Left forelimb (tissue), 1 donor: Measurements from ENCODE around the gene SGMS1.
"Not testable (repeated sequence)": the region's sequence is repeated elsewhere in the genome, so short reads cannot be mapped to it uniquely, and the experiment has no call there.

Source experiments
- DNase-seq: peaks from one replicate; pipeline ENCODE4 v3.0.0-alpha.2; 2018; ENCODE audit warnings: low spot score

The SGMS1 gene

GRCh38 chr10:50536617-50537240 lies 87.0 kb downstream of the SGMS1 start:
- no peak for DNase-seq

- DNase-seq = not testable (repeated sequence)
Measured at GRCh38 chr10:50534748-50535376, 88.9 kb downstream of the SGMS1 start.

- DNase-seq = no peak
Measured at GRCh38 chr10:50533296-50533695, 90.5 kb downstream of the SGMS1 start.

GRCh38 chr10:50531388-50532077 lies 92.2 kb downstream of the SGMS1 start:
- DNase-seq = no peak

GRCh38 chr10:50529660-50530059 lies 94.1 kb downstream of the SGMS1 start:
- no peak for DNase-seq

GRCh38 chr10:50528206-50528605 lies 95.5 kb downstream of the SGMS1 start:
- no peak for DNase-seq

GRCh38 chr10:50527442-50528043 lies 96.2 kb downstream of the SGMS1 start:
- no peak for DNase-seq

GRCh38 chr10:50526185-50526584 lies 97.6 kb downstream of the SGMS1 start:
- no peak for DNase-seq

GRCh38 chr10:50523357-50523756 lies 100.4 kb downstream of the SGMS1 start:
- no peak for DNase-seq

GRCh38 chr10:50522908-50523307 lies 100.8 kb downstream of the SGMS1 start:
- DNase-seq = no peak

GRCh38 chr10:50520115-50520514 lies 103.6 kb downstream of the SGMS1 start:
- no peak for DNase-seq

GRCh38 chr10:50517626-50518025 lies 106.1 kb downstream of the SGMS1 start:
- no peak for DNase-seq

- DNase-seq = no peak
Measured at GRCh38 chr10:50516171-50516570, 107.6 kb downstream of the SGMS1 start.

- no peak for DNase-seq
Measured at GRCh38 chr10:50515420-50515819, 108.3 kb downstream of the SGMS1 start.

- no peak for DNase-seq
Measured at GRCh38 chr10:50514995-50515394, 108.8 kb downstream of the SGMS1 start.

GRCh38 chr10:50513956-50514355 lies 109.8 kb downstream of the SGMS1 start:
- DNase-seq = no peak

GRCh38 chr10:50512743-50513416 lies 110.9 kb downstream of the SGMS1 start:
- no peak for DNase-seq

GRCh38 chr10:50512214-50512595 lies 111.6 kb downstream of the SGMS1 start:
- no peak for DNase-seq

GRCh38 chr10:50511492-50512213 lies 112.1 kb downstream of the SGMS1 start:
- DNase-seq = no peak

GRCh38 chr10:50510517-50511473 lies 113.0 kb downstream of the SGMS1 start:
- DNase-seq = no peak
